Thyroid gland (tissue), 4 donors: ENCODE data around the gene FALEC. TPM values are rescaled to one million over a fixed set of nuclear protein-coding genes. Genes with fewer than 3 reads are reported as not detected.
"Not testable (repeated sequence)": the region's sequence is repeated elsewhere in the genome, so short reads cannot be mapped to it uniquely, and the experiment has no call there.

Source experiments
- DNase-seq, 2 donors: peaks; one replicate each; pipeline ENCODE4 v3.0.0-alpha.2; 2019
- H3K27ac ChIP-seq, 3 donors: fragments of 200-600 bp; sonication (generic); 1 replicate in 2 of 3; 2 replicates in 1 of 3; pipeline ENCODE4 v1.5.1; 2016 to 2019; ENCODE audit warnings: mild to moderate bottlenecking in 1 of 3, moderate library complexity in 1 of 3
- H3K27me3 ChIP-seq: fragments of 200-600 bp; sonication (generic); one replicate; pipeline ENCODE4 v1.5.1; 2019
- H3K36me3 ChIP-seq, 2 donors: fragments of 200-600 bp; sonication (generic); one replicate each; pipeline ENCODE4 v1.5.1; 2016 to 2019
- H3K4me1 ChIP-seq, 2 donors: fragments of 200-600 bp; sonication (generic); one replicate each; pipeline ENCODE4 v1.5.1; 2017 to 2019
- H3K4me3 ChIP-seq, 3 donors: fragments of 200-600 bp; sonication (generic); replicated peaks in 1 of 3; 1 replicate in 2 of 3; 2 replicates in 1 of 3; pipeline ENCODE4 v1.5.1; 2016; ENCODE audit warnings: mild to moderate bottlenecking in 1 of 3
- H3K9me3 ChIP-seq: fragments of 200-600 bp; sonication (generic); one replicate; pipeline ENCODE4 v1.5.1; 2017
- POLR2A ChIP-seq, 2 donors: fragments of 450-650 bp; IDR thresholded peaks; one replicate each; pipeline ENCODE4 v1.6.1; 2017; ENCODE audit warnings: antibody characterized with exemption in 2 of 2, mild to moderate bottlenecking in 2 of 2, moderate library complexity in 1 of 2
- WGBS, 2 donors: methylation state at CpG; one replicate each; pipeline ENCODE4 v1.1.5; 2017; 5-methylcytosine and 5-hydroxymethylcytosine counted together
- intact Hi-C: fragments of 100-400 bp; cut with DNase I; formaldehyde crosslinking; loops from one replicate; pipeline ENCODE4 v1.15.1; 2023
- microRNA-seq: library from miRNA; unstranded; fragments of <30 nt; microRNA quantifications from one replicate; pipeline ENCODE4, GENCODE V29; 2016
- small RNA-seq: library from RNA; depleted of rRNA; stranded (forward); fragments of <200 nt; gene quantifications from one replicate; pipeline ENCODE3, GENCODE V24; 2016
- total RNA-seq, 4 donors: library from RNA; depleted of rRNA; stranded (reverse); fragments of >200 nt; gene quantifications; one replicate each; pipeline ENCODE4 v1.2.3, GENCODE V29; 2016
- TF ChIP-seq, protein P1 (sequence below), 6 experiments: fragments of 200-600 bp in 3 of 6; fragments of 450-650 bp in 3 of 6; sonication (generic) in 3 of 6; IDR thresholded peaks; one replicate each; pipeline ENCODE4 v1.5.1; 2016 to 2019; ENCODE audit warnings: antibody characterized with exemption in 6 of 6, mild to moderate bottlenecking in 2 of 6, inconsistent platforms in 1 of 6, moderate library complexity in 1 of 6

Gene FALEC
- total RNA-seq, 4 donors from 2014 or later: not detected

DNA sequence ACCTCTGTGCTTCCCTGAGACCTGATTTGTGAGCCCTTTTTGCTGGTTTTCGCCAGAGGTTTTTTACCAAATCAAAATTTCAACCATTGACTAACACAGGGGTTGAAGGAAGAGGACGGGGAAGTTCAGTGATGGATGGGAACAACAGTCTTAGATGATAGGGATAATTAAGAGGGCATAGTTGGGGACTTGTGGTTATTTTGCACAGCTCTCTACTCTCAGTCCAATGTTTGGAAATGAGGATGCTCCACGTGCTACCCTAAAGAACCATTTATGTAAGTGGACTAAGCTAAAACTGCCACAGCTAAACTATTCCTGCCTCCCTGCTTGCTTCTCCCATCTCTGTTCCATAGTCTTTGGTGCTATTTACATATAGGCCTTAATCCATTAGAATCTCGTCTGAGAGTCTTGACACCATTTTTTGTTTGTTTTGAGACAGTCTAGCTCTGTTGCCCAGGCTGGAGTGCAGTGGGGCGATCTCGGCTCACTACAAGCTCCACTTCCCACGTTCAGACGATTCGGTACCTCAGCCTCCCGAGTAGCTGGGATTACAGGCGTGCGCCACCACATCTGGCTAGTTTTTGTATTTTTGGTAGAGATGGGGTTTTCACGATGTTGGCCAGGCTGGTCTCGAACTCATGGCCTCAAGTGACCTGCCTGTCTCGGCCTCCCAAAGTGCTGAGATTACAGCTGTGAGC, 64.5 kb downstream of the FALEC start:
- 67 to 71% methylated on average over 15 of the region's 15 CpGs for WGBS, 2 donors
- peaks cover 14 to 15% of the 10 kb centered on the region in 2 donors for H3K4me1 ChIP-seq
- no peaks in the 10 kb centered on the region for H3K9me3 ChIP-seq
- intact Hi-C loops: no loop called here
- peak in 1 of 2 donors; percentile 5 for TF ChIP-seq POLR2A (IDR thresholded peaks at IDR 0.05)
- TF ChIP-seq, protein P1, sequence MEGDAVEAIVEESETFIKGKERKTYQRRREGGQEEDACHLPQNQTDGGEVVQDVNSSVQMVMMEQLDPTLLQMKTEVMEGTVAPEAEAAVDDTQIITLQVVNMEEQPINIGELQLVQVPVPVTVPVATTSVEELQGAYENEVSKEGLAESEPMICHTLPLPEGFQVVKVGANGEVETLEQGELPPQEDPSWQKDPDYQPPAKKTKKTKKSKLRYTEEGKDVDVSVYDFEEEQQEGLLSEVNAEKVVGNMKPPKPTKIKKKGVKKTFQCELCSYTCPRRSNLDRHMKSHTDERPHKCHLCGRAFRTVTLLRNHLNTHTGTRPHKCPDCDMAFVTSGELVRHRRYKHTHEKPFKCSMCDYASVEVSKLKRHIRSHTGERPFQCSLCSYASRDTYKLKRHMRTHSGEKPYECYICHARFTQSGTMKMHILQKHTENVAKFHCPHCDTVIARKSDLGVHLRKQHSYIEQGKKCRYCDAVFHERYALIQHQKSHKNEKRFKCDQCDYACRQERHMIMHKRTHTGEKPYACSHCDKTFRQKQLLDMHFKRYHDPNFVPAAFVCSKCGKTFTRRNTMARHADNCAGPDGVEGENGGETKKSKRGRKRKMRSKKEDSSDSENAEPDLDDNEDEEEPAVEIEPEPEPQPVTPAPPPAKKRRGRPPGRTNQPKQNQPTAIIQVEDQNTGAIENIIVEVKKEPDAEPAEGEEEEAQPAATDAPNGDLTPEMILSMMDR (IDR thresholded peaks at IDR 0.05): no peak
- H3K4me3 ChIP-seq: peak overlapping the region in 1 of 3 donors; percentile 26
- no peak for DNase-seq
- H3K27me3 ChIP-seq: no peaks in the 10 kb centered on the region
- peaks cover 14 to 42% of the 10 kb centered on the region in 2 donors for H3K36me3 ChIP-seq
- peak overlapping the region; percentile 85 to 100 (median 99) for H3K27ac ChIP-seq

DNA sequence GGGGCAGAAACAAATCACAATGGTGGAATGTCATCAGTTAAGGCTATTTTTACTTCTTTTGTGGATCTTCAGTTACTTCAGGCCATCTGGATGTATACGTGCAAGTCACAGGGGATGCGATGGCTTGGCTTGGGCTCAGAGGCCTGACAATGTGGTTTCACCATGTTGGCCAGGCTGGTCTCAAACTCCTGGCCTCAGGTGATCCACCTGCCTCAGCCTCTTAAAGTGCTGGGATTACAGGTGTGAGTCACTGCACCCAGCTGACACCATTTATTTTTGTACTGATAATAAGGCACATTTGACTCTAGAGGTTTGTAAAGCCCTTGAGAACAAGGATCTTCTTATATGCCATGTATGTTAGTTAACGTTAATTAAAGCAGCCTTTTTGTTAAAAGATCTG, 65.4 kb downstream of the FALEC start:
- Histone ChIP-seq H3K27ac (peak overlapping the region in 1 of 3 donors; percentile 4), H3K36me3 (peaks cover 6 to 33% of the 10 kb centered on the region in 2 donors)
- H3K9me3 ChIP-seq, intact Hi-C loops, DNase-seq, H3K4me3 ChIP-seq, H3K27me3 ChIP-seq, H3K4me1 ChIP-seq: not testable (repeated sequence)
- 96 to 98% methylated on average over 3 of the region's 3 CpGs for WGBS, 2 donors

DNA sequence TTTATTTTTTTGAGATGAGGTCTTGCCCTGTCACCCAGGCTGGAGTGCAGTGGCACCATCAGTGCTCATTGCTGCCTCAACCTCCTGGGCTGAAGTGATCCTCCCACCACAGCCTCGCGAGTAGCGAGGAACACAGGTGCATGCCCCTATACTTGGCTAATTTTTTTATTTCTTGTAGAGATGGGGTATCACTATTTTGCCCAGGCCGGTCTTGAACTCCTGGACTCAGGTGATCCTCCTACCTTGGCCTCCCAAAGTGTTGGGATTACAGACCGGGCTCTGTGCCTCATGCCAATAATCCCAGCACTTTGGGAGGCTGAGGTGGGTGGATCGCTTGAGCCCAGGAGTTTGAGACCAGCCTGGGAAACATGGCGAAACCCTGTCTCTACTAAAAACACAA, 65.9 kb downstream of the FALEC start:
- intact Hi-C loops, H3K9me3 ChIP-seq: not testable (repeated sequence)

DNA sequence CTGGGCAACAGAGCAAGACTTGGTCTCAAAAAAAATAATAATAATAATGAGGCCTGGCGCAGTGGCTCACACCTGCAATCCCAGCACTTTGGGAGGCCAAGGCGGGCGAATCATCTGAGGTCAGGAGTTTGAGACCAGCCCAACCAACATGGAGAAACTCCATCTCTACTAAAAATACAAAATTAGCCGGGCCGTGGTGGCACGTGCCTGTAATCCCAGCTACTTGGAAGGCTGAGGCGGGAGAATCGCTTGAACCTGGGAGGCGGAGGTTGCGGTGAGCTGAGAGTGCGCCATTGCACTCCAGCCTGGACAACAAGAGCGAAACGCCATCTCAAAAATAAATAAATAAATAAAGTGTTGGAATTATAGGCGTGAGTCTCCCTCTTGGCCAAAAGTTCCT, 66.4 kb downstream of the FALEC start:
- H3K27me3 ChIP-seq, DNase-seq, H3K27ac ChIP-seq, H3K4me1 ChIP-seq, H3K9me3 ChIP-seq, intact Hi-C loops, H3K4me3 ChIP-seq: not testable (repeated sequence)
- WGBS, 2 donors: 97% methylated on average over 14 of the region's 14 CpGs
- H3K36me3 ChIP-seq: peaks cover under 1 to 23% of the 10 kb centered on the region in 2 donors

More for the DNA sequence above, 65.9 kb downstream of the FALEC start:
- not testable (repeated sequence) for H3K4me3 ChIP-seq, DNase-seq, H3K27me3 ChIP-seq, H3K4me1 ChIP-seq
- peaks cover 5 to 28% of the 10 kb centered on the region in 2 donors for H3K36me3 ChIP-seq
- 96 to 97% methylated on average over 7 of the region's 7 CpGs for WGBS, 2 donors
- H3K27ac ChIP-seq: peak overlapping the region in 1 of 3 donors; percentile 4

DNA sequence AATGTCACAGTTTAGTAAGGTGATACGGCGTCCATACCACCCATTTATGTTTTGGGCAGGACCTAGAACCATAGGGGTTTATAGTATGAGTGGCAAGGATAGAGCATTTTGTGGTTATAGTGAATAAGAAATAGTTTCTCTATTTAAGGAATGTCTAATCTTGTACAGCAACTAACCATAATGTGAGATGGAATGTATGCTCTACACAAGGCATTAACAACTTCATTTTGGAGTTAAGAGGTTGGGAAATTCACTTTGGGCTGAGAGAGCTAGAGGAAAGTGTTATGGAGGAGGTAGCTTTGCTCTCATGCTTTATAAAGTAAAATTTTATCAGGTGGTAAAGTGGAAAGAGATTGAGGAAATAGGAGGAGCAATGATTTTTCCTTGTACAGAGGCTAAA, 66.8 kb downstream of the FALEC start:
- Histone ChIP-seq H3K27ac (no peak overlapping the region), H3K36me3 (peaks cover 0 to 19% of the 10 kb centered on the region in 2 donors), H3K4me1 (peaks cover 8% of the 10 kb centered on the region in 2 donors), H3K4me3 (no peak overlapping the region), H3K27me3 (no peaks in the 10 kb centered on the region), H3K9me3 (no peaks in the 10 kb centered on the region)
- no peak for TF ChIP-seq POLR2A (IDR thresholded peaks at IDR 0.05)
- TF ChIP-seq, protein P1 (IDR thresholded peaks at IDR 0.05): no peak
- intact Hi-C loops: no loop called here
- DNase-seq: no peak
- 69 to 96% methylated on average over 2 of the region's 2 CpGs for WGBS, 2 donors

Small RNA genes within 50 kb of the gene (microRNA-seq; reads per million reads assigned to microRNA genes)
- gene MIR4257 (not detected), gene MIR6878 (not detected)

Small RNA genes within 50 kb of the gene (small RNA-seq; reads per million reads assigned to genes)
- not detected for gene MIR4257
- gene RN7SL473P: not detected
- gene RN7SL600P: not detected

Other genes starting within 250 kb of the FALEC start
- gene APH1A, start 246.7 kb upstream of the FALEC start, total RNA-seq: 100 to 1,000 TPM; 114 to 133 (median 116) TPM
- gene C1orf54, start 243.0 kb upstream of the FALEC start, total RNA-seq: 10 to 100 TPM in 1 of 4 donors, 1 to 10 TPM in 3; 2.7 to 11.7 (median 4.3) TPM
- gene CIART, start 233.2 kb upstream of the FALEC start, total RNA-seq: 1 to 10 TPM; 2.9 to 7.9 (median 5.4) TPM
- gene MRPS21, start 221.9 kb upstream of the FALEC start, total RNA-seq: 10 to 100 TPM; 27.4 to 61.0 (median 48.6) TPM
- 10 to 100 TPM; 61.3 to 96.9 (median 68.1) TPM for gene PRPF3, start 194.2 kb upstream of the FALEC start, total RNA-seq
- gene RPRD2, start 151.6 kb upstream of the FALEC start, total RNA-seq: 10 to 100 TPM; 26.1 to 39.9 (median 31.6) TPM
- gene TARS2, start 28.3 kb upstream of the FALEC start, total RNA-seq: 10 to 100 TPM; 13.8 to 18.2 (median 14.8) TPM
- 10 to 100 TPM in 1 of 4 donors, 1 to 10 TPM in 3; 4.2 to 11.3 (median 7.0) TPM for gene ECM1, start 7.6 kb upstream of the FALEC start, total RNA-seq
- gene ADAMTSL4, start 33.7 kb downstream of the FALEC start, total RNA-seq: 10 to 100 TPM in 1 of 4 donors, 1 to 10 TPM in 3; 2.1 to 15.7 (median 6.9) TPM
- 100 to 1,000 TPM; 164 to 313 (median 203) TPM for gene MCL1, start 63.9 kb downstream of the FALEC start, total RNA-seq
- 100 to 1,000 TPM; 183 to 292 (median 218) TPM for gene ENSA, start 113.9 kb downstream of the FALEC start, total RNA-seq
- gene GOLPH3L, start 181.4 kb downstream of the FALEC start, total RNA-seq: 10 to 100 TPM; 36.3 to 44.1 (median 39.2) TPM
- under 1 TPM in 2 of 4 donors, not detected in 2; 0.67 to 0.93 TPM for gene HORMAD1, start 205.1 kb downstream of the FALEC start, total RNA-seq